H1 (cell line): Measurements from ENCODE around the gene ICE1.

Source experiments
- EZH2 ChIP-seq: fragments of 200-600 bp; sonication (generic); IDR thresholded peaks from 2 replicates; pipeline ENCODE4 v1.7.1; 2012; ENCODE audit warnings: low read depth, mild to moderate bottlenecking, moderate library complexity, low read length, inconsistent platforms; ENCODE audit not compliant: severe bottlenecking
- JUN ChIP-seq: IDR thresholded peaks from 2 replicates; pipeline ENCODE4 v1.6.1; 2011; ENCODE audit warnings: low read depth, mild to moderate bottlenecking, improper control_type of control experiment, low read length
- JUND ChIP-seq: IDR thresholded peaks from 2 replicates; pipeline ENCODE4 v1.6.1; 2011; ENCODE audit warnings: mild to moderate bottlenecking, improper control_type of control experiment, low read length
- POLR2AphosphoS5 ChIP-seq: IDR thresholded peaks from 2 replicates; pipeline ENCODE4 v1.6.1; 2011; ENCODE audit warnings: low read depth, low read length
- SIN3A ChIP-seq, 2 experiments: IDR thresholded peaks in 1 of 2; conservative IDR thresholded peaks in 1 of 2; 2 replicates each; pipeline ENCODE4 v1.6.1; 2011 to 2012; ENCODE audit warnings: low read length in 2 of 2, improper control_type of control experiment in 1 of 2, low read depth in 1 of 2, mild to moderate bottlenecking in 1 of 2
- SP1 ChIP-seq: IDR thresholded peaks from 2 replicates; pipeline ENCODE4 v1.6.1; 2011; ENCODE audit warnings: low read depth, low read length
- TAF1 ChIP-seq: IDR thresholded peaks from 2 replicates; pipeline ENCODE4 v1.6.1; 2011; ENCODE audit warnings: mild to moderate bottlenecking, low read depth, low read length
- TBP ChIP-seq: IDR thresholded peaks from 2 replicates; pipeline ENCODE4 v1.6.1; 2011; ENCODE audit warnings: low read depth, low read length, improper control_type of control experiment
- ZNF274 ChIP-seq: IDR thresholded peaks from 2 replicates; pipeline ENCODE4 v1.7.0; 2012; ENCODE audit warnings: low read length, borderline replicate concordance; ENCODE audit errors: extremely low read depth
- TF ChIP-seq, protein P1 (sequence below), 3 experiments: IDR thresholded peaks; 1 replicate in 2 of 3; 2 replicates in 1 of 3; pipeline versions ENCODE4 v1.5.1 to v1.6.1; 2011; ENCODE audit warnings: low read length in 3 of 3, mild to moderate bottlenecking in 3 of 3, inconsistent platforms in 2 of 3, low read depth in 1 of 3, moderate library complexity in 1 of 3; ENCODE audit not compliant: insufficient read depth in 1 of 3; ENCODE audit errors: control extremely low read depth in 1 of 3

DNA sequence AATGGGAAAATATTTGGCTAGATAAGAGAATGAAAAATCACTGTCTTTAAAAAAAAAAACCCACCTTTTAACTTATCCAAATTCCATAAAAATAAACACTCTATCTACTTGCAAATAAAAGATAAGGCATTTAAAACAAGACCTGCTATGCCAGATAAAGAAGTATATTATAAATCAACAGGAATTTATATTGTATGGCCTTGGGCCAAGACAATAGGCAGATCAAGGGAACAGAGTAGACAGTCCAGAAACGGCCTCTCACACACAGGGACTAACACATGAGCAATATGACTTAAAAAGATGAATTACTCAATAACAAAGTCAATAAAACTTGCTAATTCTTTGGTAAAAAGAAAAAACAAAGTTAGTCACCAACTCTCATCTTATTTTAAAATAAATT is 34.7 kb upstream of the ICE1 start:
- TF ChIP-seq TBP (no peak), SP1 (no peak), TAF1 (no peak), JUND (no peak), SIN3A (conservative IDR thresholded peaks at IDR 0.05 in 1 of 2, IDR thresholded peaks at IDR 0.05 in 1 of 2; ENCODE audit: low read depth in 1 of 2, low read length in 2 of 2) (no peak), ZNF274 (no peak), EZH2 (no peak), POLR2AphosphoS5 (no peak), JUN (no peak)
- TF ChIP-seq, protein P1, sequence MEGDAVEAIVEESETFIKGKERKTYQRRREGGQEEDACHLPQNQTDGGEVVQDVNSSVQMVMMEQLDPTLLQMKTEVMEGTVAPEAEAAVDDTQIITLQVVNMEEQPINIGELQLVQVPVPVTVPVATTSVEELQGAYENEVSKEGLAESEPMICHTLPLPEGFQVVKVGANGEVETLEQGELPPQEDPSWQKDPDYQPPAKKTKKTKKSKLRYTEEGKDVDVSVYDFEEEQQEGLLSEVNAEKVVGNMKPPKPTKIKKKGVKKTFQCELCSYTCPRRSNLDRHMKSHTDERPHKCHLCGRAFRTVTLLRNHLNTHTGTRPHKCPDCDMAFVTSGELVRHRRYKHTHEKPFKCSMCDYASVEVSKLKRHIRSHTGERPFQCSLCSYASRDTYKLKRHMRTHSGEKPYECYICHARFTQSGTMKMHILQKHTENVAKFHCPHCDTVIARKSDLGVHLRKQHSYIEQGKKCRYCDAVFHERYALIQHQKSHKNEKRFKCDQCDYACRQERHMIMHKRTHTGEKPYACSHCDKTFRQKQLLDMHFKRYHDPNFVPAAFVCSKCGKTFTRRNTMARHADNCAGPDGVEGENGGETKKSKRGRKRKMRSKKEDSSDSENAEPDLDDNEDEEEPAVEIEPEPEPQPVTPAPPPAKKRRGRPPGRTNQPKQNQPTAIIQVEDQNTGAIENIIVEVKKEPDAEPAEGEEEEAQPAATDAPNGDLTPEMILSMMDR (IDR thresholded peaks at IDR 0.05; ENCODE audit: control extremely low read depth in 1 of 3, insufficient read depth in 1 of 3, low read depth in 1 of 3, low read length in 3 of 3), result no peak
